ENCODE results near the gene MAPK8IP1. TPM values are rescaled to one million over a fixed set of nuclear protein-coding genes. Genes with fewer than 3 reads are reported as not detected.

The MAPK8IP1 gene
- total RNA-seq, 1 donor from 2014 or later = 3.7 TPM

- Histone ChIP-seq H3K4me2 (peak overlapping the region; percentile 100), H3K27ac (no peak overlapping the region), H3K4me1 (peaks cover 29% of the 10 kb centered on the region), H3K9ac (no peak overlapping the region), H2AFZ (replicated peaks) (no peak overlapping the region), H3K4me3 (peak overlapping the region; percentile 65), H3K36me3 (no peaks in the 10 kb centered on the region), H3F3A (ENCODE audit: low read depth) (peaks cover 29% of the 10 kb centered on the region), H3K9me3 (ENCODE audit: low read depth) (no peaks in the 10 kb centered on the region), H3K79me2 (ENCODE audit: low read depth) (no peaks in the 10 kb centered on the region), H4K20me1 (ENCODE audit: low read depth) (peaks cover 47% of the 10 kb centered on the region), H3K27me3 (peaks cover 12% of the 10 kb centered on the region)
- Mint-ChIP-seq H3K9me3 (no peaks in the 10 kb centered on the region), H3K27me3 (ENCODE audit: insufficient read depth, low read depth) (peaks cover 9% of the 10 kb centered on the region), H3K4me3 (peak overlapping the region; percentile 93), H3K36me3 (peaks cover 2% of the 10 kb centered on the region), H3K27ac (peak overlapping the region; percentile 65), H3K4me1 (peaks cover 35% of the 10 kb centered on the region)
- TF ChIP-seq EZH2phosphoT487 (IDR thresholded peaks at IDR 0.05) = no peak
- TF ChIP-seq CTCF (IDR thresholded peaks at IDR 0.05) = no peak
- TF ChIP-seq EZH2 (IDR thresholded peaks at IDR 0.05) = no peak
- DNase-seq (ENCODE audit: low spot score) = peak; percentile 48
These were observed 15.6 kb downstream of the MAPK8IP1 start for GRCh38 chr11:45900916-45901617.

GRCh38 chr11:45901626-45902025 is 16.2 kb downstream of the MAPK8IP1 start:
- H3K79me2 ChIP-seq (ENCODE audit: low read depth) = no peaks in the 10 kb centered on the region
- TF ChIP-seq EZH2phosphoT487 (IDR thresholded peaks at IDR 0.05) (no peak), CTCF (IDR thresholded peaks at IDR 0.05) (no peak), EZH2 (IDR thresholded peaks at IDR 0.05) (no peak)
- Mint-ChIP-seq H3K4me3 (peak overlapping the region; percentile 93), H3K9me3 (no peaks in the 10 kb centered on the region), H3K27ac (no peak overlapping the region), H3K27me3 (ENCODE audit: insufficient read depth, low read depth) (peaks cover 14% of the 10 kb centered on the region), H3K36me3 (peaks cover 4% of the 10 kb centered on the region), H3K4me1 (peaks cover 31% of the 10 kb centered on the region)
- H4K20me1 ChIP-seq (ENCODE audit: low read depth) = peaks cover 41% of the 10 kb centered on the region
- H3K4me2 ChIP-seq = no peak overlapping the region
- H3K27me3 ChIP-seq = peaks cover 12% of the 10 kb centered on the region
- no peaks in the 10 kb centered on the region for H3K36me3 ChIP-seq
- no peak overlapping the region for H2AFZ ChIP-seq (replicated peaks)
- H3K9me3 ChIP-seq (ENCODE audit: low read depth) = no peaks in the 10 kb centered on the region
- DNase-seq (ENCODE audit: low spot score) = no peak
- no peak overlapping the region for H3K9ac ChIP-seq
- peaks cover 23% of the 10 kb centered on the region for H3K4me1 ChIP-seq
- no peak overlapping the region for H3K27ac ChIP-seq
- no peak overlapping the region for H3K4me3 ChIP-seq
- peaks cover 23% of the 10 kb centered on the region for H3F3A ChIP-seq (ENCODE audit: low read depth)

- DNase-seq (ENCODE audit: low spot score) = no peak
- H3K4me3 ChIP-seq = no peak overlapping the region
- no peak overlapping the region for H3K4me2 ChIP-seq
- H2AFZ ChIP-seq (replicated peaks) = no peak overlapping the region
- Mint-ChIP-seq H3K9me3 (no peaks in the 10 kb centered on the region), H3K27ac (no peak overlapping the region), H3K4me1 (peaks cover 27% of the 10 kb centered on the region), H3K4me3 (no peak overlapping the region), H3K27me3 (ENCODE audit: insufficient read depth, low read depth) (peaks cover 13% of the 10 kb centered on the region), H3K36me3 (peaks cover 6% of the 10 kb centered on the region)
- TF ChIP-seq EZH2phosphoT487 (IDR thresholded peaks at IDR 0.05) (no peak), EZH2 (IDR thresholded peaks at IDR 0.05) (no peak), CTCF (IDR thresholded peaks at IDR 0.05) (no peak)
- H3K36me3 ChIP-seq = no peaks in the 10 kb centered on the region
- no peak overlapping the region for H3K9ac ChIP-seq
- H3K9me3 ChIP-seq (ENCODE audit: low read depth) = no peaks in the 10 kb centered on the region
- H3K27ac ChIP-seq = no peak overlapping the region
- peaks cover 33% of the 10 kb centered on the region for H4K20me1 ChIP-seq (ENCODE audit: low read depth)
- peaks cover 12% of the 10 kb centered on the region for H3K27me3 ChIP-seq
- peaks cover 17% of the 10 kb centered on the region for H3K4me1 ChIP-seq
- no peaks in the 10 kb centered on the region for H3K79me2 ChIP-seq (ENCODE audit: low read depth)
- H3F3A ChIP-seq (ENCODE audit: low read depth) = peaks cover 17% of the 10 kb centered on the region
These were observed 17.3 kb downstream of the MAPK8IP1 start for GRCh38 chr11:45902452-45903380.

All from neural progenitor cell (in vitro differentiated cells).